GM18907 (cell line): ENCODE measurements around the gene C16orf86.

Experiments
- ATAC-seq: cut with Tn5 transposase; IDR thresholded peaks from one replicate; pipeline ENCODE4 v1.9.1; 2021; ENCODE audit warnings: mild to moderate bottlenecking, moderate library complexity; ENCODE audit not compliant: unreplicated experiment

Gene C16orf86

DNA sequence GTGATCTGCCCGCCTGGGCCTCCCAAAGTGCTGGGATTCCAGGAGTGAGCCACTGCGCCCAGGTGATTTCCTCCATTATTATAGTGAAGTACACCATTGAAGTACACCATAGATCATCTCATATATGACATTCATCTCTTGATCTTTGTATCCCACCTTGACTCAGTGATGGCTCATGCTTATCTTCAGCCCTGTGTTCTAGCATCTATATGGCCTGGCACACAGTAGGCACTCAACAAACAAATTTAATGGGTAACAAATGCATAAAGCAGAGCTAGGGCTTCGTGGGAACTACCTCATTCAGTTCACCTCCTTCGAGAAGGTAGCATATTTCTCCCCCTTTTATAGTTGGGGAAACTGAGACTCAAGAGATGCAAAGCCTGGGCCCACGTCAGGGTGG is 1.0 kb upstream of the C16orf86 start:
- no peak for ATAC-seq

DNA sequence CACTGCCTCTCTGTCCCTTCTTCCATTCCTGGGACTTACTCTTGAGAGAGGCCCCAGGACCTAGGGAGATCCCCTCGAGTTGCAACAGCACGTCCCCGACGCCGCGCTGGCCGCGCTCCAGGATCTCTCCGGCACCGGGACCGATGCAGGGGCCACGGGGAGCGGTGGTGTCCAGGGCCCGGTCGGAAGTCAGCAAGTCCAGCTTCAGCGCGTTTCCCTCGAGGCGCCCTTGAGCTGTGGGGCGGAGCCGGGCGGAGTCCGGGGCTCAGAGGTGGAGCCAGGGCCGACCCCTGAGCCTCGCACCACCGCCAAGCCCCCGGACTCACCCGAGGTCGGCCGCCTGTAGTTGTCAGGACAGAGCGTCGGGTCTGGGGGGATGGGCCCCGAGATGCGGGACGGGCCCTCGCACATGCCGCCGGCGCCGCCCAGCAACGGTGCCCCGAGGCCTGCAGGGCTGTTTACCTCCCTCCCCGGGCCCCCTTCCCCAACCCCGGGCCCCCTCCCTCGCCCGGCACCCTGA is 522 bp upstream of the C16orf86 start:
- no peak for ATAC-seq

DNA sequence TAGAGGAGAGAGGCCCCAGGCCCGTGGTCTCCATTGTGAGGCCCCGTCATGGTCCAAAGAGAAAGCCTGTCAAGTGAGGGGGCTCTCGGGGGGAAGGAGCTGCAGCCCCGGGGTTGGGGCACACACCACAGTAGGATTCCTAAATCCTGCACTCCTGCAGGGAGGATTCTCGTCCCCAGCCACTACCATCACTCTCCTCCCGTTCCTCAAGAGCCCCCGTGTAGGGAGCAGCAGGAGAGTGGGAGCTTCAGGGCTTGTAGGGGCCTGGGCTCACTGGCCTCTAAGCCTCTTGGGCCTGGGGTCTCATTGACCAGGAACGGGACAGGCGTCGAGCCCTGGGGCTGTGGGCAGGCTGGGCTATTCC is 821 bp downstream of the C16orf86 start:
- no peak for ATAC-seq

DNA sequence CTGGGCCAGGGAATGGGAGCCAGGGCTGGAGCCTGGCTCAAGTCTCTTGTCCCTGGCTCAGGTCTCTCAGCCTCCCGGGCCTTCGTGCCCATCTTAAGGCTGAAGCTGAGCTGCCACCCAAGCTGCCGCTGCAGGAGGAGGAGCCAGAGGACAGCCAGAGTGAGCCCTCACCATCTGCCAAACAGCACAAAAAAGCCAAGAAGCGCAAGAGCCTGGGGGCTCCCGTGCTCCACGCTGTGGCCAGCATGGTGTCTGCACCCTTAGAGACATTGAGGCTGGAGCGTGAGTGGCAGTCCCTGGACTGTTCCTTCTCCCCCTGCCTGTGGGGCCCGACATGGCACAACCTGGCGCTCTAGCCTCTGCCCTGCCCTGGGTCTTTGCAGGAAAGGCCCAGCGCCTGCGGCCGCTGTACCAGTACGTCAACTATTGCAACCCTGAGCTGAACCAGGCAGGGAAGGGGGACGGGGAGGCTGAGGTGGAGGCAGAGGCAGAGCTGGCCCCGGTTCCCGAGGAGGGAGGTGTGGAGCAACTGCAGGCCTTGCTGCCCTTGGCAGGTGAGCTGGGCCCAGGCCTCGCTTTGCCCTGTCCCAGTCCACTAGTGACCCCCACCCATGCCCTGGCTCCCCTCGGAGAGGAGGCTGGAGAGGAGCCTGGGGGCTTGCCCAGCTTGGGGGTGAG is 1.3 kb downstream of the C16orf86 start:
- ATAC-seq: peak; percentile 72

DNA sequence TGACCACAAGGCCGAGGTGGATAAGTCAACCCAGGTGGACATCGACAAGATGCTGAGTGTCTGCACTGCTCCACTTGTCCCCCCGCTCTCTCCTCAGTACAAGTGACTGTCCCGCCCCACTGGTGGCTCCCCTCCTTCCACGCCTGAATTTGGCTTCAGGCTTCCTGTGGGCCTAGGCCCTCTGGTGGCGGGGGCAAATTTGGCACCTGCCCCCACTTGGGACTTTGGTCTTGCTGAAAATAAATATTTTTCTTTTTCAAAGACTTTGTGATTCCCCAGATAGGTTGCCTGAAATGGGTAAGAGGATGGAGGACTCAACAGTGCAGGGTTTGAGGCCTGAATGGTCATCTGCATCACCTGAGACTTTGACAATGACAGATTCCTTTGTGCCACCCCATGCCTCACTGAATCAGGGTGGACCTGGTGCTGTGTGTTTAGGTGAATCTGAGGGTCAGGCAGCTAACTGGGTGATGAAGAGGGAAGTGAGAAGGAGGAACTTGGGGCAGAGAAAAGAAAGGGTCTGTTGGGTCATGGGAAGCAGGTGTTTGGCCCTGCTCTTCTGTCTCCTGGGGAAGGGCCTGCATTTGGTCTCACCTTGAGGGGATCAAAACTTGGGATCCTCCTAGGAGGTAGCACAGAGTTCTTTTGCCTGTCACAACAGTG is 2.0 kb downstream of the C16orf86 start:
- no peak for ATAC-seq

DNA sequence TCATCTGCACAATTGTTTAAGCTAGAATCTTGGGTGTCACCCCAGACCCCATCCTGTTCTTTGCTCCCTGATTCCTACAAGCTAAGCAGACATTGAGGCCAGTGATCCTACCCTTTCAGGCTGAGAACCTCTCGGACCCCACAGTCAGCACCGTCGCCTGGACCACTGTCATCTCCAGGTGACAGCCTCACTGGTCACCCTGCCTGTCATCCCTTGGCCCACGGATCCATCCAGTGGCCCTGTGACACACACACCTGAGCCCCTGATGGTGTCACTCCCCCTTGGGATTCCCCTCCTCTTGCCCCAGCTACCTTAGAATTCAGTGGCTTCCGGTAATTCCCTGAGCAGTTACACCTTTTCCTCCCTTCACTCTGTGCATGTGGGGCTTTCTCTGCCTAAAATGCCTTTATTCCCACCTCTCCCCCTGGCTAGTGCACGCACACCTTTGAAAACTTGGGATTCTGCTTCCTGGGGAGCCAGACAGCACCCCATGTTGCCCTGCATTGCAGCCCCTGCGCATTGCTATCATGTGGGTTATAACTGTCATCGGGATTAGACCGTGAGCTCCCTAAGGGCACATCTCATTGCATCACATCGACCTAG is 3.0 kb downstream of the C16orf86 start:
- ATAC-seq: no peak

DNA sequence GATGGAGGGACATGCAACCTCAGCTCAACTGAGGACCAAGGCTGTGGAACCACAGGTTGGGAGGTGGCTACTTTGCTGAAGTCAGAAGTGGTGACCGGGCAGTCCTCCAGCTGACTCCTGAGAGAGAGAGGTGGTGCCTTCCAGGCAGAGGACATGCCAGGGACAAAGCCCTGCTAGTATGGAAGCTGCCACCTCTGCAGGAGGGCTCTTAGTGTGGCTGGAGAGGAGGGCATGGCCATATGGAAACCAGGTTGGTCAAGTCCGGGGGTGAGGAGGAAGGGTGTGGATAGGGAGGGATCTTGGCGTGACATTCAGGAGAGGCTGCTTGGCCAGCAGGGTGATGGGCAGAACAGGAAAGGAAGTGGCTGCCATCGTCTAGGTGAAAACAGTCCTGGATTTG is 5.7 kb downstream of the C16orf86 start:
- no peak for ATAC-seq

DNA sequence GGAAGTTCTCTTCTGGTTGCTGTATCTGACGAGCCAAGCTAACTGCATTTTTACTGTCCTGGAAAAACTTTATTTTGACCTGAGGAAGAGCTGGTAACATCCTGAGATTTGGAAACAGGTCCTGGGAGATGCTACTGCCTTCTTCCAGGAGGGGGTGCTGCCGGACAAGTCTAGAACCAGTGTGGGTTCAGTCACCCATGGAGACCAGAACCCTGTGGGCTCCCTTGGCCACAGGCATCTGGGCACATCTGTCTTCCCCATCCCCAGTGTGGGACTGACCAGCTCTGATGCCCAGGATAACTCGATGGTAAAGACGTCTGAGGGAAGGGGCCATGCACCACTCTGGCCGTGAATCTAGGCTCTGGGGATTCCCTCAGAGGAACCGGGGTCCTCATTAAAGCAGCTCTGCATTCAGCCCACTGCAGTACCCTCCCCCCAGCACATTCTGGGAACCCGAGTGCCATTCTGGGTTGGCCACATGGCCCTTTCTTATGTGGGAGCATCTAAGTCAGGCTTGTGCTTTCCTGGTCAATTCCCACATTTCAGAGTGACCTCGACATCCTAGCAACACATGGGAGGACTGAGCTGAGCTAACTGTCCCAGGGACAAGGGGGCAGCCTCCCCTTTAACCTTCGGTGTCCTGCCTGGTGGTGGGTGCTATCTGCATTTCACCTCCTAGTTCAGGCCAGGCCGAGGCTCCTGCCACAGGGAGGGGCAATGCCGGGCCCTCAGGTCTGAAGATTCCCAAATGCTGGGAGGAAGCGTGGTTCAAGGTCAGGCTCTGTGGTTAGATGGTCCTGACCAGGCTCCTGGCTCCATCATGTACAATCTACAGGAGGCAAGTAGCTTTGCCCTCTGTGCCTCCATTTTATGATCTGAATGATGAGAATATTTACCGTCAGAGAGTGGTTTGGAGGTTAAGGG is 6.4 kb downstream of the C16orf86 start:
- no peak for ATAC-seq

DNA sequence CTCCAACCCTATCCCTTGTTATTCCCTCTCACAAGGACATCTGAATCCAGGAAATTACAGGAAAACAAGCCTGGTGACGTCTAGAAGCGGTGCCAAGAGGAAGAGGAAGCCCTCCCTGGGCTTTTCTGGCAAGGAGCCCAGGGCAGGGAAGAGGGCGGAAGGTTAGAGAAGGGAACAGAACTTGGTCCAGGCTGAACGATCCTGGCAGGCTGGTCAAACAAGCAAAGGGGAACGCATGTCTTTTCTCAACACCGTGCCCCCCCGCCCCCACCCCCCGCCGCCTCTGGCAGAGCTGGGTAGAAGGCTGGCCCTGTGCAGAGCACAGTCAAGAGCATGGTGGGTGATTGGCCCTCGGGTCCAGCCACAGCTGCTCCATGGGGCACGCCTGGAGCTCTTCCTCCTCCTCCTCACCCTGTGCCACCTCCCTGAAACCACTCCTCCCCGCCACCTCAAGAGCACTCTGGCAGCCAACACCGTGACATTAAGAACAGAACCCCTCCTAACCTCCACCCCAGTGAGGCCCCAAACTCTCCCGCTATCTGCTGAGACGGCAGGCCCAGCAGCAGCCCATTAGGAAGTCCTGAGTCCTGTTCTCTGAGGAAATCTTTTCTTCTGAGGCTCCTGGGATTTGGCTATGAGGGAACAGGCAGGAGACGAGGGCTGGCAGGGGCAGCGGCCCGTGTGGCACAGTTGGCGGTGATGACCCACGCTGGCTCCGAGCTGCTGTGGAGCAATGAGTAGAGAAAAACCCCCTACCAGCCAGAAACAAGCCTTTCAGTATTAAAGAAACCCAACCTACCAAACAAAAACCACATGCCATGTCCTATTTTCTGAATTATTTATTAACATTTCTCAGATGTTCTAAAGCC is 7.3 kb downstream of the C16orf86 start:
- ATAC-seq: no peak

DNA sequence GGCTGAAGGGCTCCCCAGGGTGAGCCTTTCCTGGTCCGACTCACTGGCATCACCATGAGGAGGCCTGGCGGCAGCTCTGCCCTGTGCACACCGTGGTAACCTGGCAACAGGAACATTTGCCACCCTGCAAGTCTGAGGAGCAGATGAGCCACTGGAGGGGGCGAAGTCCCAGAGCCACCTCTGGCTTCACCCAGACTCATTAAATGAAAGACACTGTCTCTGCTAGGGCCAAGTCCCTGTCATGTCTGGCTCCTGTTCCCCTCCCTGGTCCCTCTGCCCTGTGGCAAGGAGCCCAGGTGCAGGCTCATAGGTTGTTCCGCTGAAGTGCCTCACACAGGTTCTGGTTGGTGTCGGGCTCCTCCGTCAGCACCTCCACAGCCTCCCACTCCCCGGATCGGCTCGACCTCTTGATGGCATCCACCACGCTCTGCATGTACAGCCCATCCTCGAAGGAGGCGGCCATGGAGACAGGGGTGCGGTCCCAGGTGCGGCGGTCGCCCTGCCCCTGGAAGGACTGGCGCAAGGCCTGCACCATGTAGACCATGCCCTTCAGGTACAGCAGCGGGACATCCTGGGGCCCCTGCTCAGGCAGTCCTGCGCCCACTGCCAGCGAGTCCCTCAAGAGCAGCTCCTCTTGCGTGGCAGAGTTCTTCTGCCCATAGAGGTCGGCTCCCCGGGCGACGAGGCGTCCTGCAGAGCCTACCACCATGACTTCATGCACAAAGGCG is 8.4 kb downstream of the C16orf86 start:
- ATAC-seq: no peak

DNA sequence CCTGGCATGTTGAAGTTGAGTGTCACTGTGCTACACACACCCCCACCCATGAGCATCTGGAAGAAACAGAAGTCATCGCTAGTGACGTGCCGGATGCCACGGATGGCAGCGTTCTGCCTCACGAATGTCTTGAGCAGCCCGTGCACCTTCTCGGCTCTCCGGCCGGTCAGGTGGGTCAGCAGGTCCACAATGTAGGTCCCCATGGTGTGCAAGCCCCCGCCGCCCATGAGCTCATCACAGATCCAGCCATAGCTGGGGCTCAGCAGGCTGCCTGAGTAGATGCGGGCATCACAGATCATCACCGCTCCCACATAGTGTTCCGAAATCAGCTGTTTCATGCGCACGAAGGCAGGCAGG is 8.9 kb downstream of the C16orf86 start:
- no peak for ATAC-seq

DNA sequence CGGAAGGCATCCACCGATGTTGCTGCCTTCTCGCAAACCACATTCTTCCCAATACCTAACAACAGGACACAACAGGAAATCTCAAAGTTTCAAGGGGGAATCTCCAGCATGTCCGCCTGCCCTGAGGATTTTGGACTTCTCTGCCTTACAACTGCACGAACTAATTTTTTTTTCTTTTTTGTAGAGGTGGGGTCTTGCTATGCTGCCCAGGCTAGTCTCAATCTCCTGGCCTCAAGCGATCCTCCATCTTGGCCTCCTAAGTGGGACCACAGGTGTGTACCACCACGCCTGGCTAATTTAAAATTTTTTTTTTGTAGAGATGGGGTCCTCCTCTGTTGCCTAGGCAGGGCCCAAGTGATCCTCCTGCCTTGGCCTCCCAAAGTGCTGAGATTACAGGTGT is 9.4 kb downstream of the C16orf86 start:
- no peak for ATAC-seq

DNA sequence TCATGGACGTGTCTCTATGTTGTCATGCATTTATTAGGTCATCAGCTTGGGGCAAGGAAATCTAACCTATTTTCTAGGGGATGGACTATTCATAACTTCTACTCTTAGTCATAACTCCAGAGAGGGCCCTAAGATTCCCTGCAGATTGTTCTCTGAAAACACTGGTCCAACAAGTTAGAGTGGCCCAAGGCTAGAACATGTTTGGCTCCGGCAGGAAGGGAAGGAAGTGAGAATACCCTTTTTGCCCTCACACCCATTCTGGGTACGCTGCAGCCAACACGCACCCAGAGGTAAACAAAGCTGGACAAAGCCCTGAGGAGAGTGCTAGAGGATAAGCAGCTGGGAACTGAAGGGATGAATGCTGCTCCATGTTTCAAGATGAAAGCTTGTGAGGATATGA is 9.9 kb downstream of the C16orf86 start:
- ATAC-seq: no peak

DNA sequence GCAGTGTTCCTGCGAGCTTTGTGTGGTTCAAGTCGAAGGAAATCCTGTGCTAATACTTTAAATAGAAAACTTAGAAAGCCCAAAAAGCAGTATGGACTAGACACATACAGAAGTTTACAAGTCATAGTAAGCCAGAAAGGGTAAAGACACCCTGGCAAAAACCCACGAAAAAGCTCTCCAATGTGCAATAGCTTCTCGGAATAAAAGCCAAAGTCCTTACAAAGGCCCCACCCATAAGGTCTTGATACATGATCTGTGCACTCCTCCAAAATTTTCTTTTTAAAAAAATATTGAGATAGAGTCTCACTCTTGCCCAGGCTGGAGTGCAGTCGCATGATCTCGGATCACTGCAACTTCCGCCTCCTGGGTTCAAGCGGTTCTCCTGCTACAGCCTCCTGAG is 10.3 kb downstream of the C16orf86 start:
- ATAC-seq: no peak

DNA sequence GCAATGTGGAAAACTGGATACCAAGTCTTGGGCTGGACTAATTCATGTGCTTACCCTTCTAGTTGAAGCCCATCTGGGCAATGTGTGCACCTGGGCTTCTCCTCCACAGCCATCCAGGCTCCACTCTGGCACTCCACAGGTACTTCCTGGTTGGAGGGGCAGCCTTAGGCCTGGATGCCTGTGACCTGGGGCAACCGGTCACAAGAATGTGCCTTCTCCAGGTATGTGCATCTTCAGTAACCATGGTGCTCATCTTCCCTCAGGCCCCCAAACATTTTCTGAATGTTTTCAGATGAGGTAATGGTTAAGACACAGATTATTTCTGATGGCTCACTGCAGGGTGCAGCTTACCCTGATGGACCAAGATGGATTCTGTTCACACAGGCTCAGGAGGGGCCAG is 11.1 kb downstream of the C16orf86 start:
- no peak for ATAC-seq

DNA sequence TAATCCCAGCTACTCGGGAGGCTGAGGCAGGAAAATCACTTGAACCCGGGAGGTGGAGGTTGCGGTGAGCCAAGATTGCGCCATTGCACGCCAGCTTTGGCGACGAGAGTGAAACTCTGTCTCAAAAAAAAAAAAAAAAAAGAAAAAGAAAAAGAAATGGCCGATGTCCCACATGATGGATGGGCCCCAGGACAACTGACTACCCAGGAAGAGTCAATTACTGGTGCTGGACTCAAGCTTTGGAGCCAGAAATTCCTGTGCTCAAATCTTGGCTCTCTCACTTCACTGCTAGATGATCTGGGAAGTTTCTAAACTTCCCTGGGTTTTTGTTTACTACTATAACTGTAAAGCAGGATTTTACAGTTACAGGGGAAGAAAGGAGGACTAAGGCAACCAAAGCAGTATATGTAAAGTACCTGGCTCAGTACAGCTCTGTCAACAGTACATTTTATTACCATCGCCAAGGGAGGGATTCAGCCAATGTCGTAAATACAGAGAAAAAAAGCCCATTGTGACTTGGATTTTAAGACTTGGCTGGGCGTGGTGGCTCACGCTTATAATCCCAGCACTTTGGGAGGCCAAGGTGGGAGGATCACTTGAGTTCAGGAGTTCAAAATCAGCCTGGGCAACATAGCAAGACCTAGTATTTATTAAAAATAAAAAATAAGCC is 11.9 kb downstream of the C16orf86 start:
- no peak for ATAC-seq

DNA sequence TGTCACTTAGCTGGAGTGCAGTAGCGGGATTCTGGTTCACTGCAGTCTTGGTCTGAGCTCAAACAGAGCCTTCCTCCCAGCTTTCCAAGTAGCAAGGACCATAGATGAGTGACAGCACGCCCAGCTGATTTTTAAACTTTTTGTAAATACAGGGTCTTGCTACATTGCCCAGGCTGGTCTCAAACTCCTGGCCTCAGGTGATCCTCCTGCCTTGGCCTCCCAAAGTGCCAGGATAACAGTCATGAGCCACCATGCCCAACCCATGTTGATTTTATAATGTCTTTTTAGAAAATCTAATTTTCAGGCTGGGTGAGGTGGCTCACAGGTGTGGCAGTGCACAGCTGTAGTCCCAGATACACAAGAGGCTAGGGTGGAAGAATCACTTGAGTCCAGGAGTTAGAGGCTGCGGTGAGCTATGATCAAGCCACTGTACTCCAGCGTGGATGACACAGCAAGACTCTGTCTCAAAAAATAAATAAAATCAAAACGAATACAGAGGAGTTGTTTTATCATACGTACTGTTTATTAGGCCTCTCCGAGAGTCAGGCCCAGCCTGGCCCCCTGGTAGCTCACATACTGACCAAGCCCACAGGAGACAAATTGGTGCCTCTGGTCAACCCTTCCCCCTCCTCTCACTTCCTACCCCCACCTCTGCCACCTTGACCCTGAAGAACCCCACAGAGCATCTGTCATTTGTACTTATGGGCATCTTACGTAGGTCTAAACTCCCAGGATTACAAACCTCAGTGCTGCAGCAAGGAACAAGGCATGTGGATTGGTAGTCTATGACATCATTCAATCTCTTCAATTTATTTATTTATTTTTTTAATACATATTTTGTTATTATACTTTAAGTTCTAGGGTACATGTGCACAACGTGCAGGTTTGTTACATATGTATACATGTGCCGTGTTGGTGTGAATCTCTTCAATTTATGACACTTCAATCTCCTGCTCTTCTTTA is 13.6 kb downstream of the C16orf86 start:
- no peak for ATAC-seq

DNA sequence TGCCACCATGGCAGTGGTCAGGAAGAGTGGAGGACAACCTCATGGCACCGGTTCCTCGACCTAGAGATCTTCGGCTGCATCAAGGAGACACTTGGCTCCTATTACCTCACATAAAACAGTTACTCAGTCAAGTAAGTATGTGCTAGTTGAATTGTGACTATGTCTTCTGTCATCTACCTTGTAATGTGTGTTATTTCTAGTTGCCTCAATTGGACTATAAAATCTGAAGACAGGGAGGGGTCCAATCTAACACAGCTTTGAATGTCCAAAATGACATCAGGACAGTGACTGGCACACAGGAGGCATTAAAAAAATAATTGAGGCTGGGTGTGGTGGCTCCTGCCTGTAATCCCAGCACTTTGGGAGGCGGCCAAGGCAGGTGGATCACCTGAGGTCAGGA is 17.2 kb downstream of the C16orf86 start:
- ATAC-seq: no peak
